ENCODE results near the gene ZNF511. TPM values are rescaled to one million over a fixed set of nuclear protein-coding genes. Genes with fewer than 3 reads are reported as not detected.
A peak's percentile ranks its signal among the peaks of the same experiment; 100 is the strongest.

The ZNF511 gene
- total RNA-seq, 6 donors from 2014 or later = 12.6 to 44.2 (median 33.0) TPM

GRCh38 chr10:133347710-133348517 lies 39.2 kb downstream of the ZNF511 start:
- H3K4me3 ChIP-seq = no peak overlapping the region
- H3K9me3 ChIP-seq = no peaks in the 10 kb centered on the region
- H3K4me1 ChIP-seq = no peaks in the 10 kb centered on the region
- H3K36me3 ChIP-seq = no peaks in the 10 kb centered on the region
- ATAC-seq (ENCODE audit: low FRiP score in 2 of 2) = no peak
- H3K27me3 ChIP-seq = peaks cover 0 to 15% (median 2%) of the 10 kb centered on the region in 4 donors
- TF ChIP-seq POLR2AphosphoS5 (IDR thresholded peaks at IDR 0.05) = no peak
- TF ChIP-seq EP300 (IDR thresholded peaks at IDR 0.05) = no peak
- no peak for TF ChIP-seq CTCF (IDR thresholded peaks at IDR 0.05)
- TF ChIP-seq POLR2A (IDR thresholded peaks at IDR 0.05) = no peak
- 41 to 61% methylated on average over 6 to 9 of the region's 16 CpGs for WGBS, 2 donors
- no peak overlapping the region for H3K27ac ChIP-seq
- DNase-seq = peak in 1 of 2 donors; percentile 71

- no peak for ATAC-seq (ENCODE audit: low FRiP score in 2 of 2)
- no peak for TF ChIP-seq EP300 (IDR thresholded peaks at IDR 0.05)
- no peak for TF ChIP-seq CTCF (IDR thresholded peaks at IDR 0.05)
- TF ChIP-seq POLR2AphosphoS5 (IDR thresholded peaks at IDR 0.05) = no peak
- no peak for TF ChIP-seq POLR2A (IDR thresholded peaks at IDR 0.05)
- Histone ChIP-seq H3K27me3 (peaks cover 0 to 15% (median 2%) of the 10 kb centered on the region in 4 donors), H3K36me3 (no peaks in the 10 kb centered on the region), H3K4me3 (no peak overlapping the region), H3K27ac (no peak overlapping the region), H3K4me1 (no peaks in the 10 kb centered on the region), H3K9me3 (no peaks in the 10 kb centered on the region)
- no peak for DNase-seq
- WGBS, 2 donors = 84 to 87% methylated on average over 8 of the region's 8 CpGs
Measured at GRCh38 chr10:133349160-133349568, 40.5 kb downstream of the ZNF511 start.

- no peaks in the 10 kb centered on the region for H3K36me3 ChIP-seq
- H3K27me3 ChIP-seq = peaks cover 0 to 15% (median 2%) of the 10 kb centered on the region in 4 donors
- H3K4me3 ChIP-seq = no peak overlapping the region
- no peaks in the 10 kb centered on the region for H3K9me3 ChIP-seq
- WGBS, 2 donors = 73 to 83% methylated on average over 5 to 8 of the region's 9 CpGs
- TF ChIP-seq EP300 (IDR thresholded peaks at IDR 0.05) (no peak), POLR2A (IDR thresholded peaks at IDR 0.05) (no peak), POLR2AphosphoS5 (IDR thresholded peaks at IDR 0.05) (no peak), CTCF (IDR thresholded peaks at IDR 0.05) (no peak)
- no peaks in the 10 kb centered on the region for H3K4me1 ChIP-seq
- H3K27ac ChIP-seq = no peak overlapping the region
- no peak for ATAC-seq (ENCODE audit: low FRiP score in 2 of 2)
- DNase-seq = peak in 1 of 2 donors; percentile 72
Measured at GRCh38 chr10:133349577-133350011, 40.9 kb downstream of the ZNF511 start.

GRCh38 chr10:133350283-133350949 lies 41.7 kb downstream of the ZNF511 start:
- DNase-seq (peak in 1 of 2 donors; percentile 56), ATAC-seq (ENCODE audit: low FRiP score in 2 of 2) (no peak)
- WGBS, 2 donors = 68 to 80% methylated on average over 1 to 12 of the region's 12 CpGs
- Histone ChIP-seq H3K4me3 (no peak overlapping the region), H3K27ac (no peak overlapping the region), H3K4me1 (no peaks in the 10 kb centered on the region), H3K36me3 (no peaks in the 10 kb centered on the region), H3K9me3 (no peaks in the 10 kb centered on the region), H3K27me3 (peaks cover 0 to 15% (median 2%) of the 10 kb centered on the region in 4 donors)
- TF ChIP-seq EP300 (IDR thresholded peaks at IDR 0.05) = no peak

- DNase-seq (peak in 1 of 2 donors; percentile 58), ATAC-seq (ENCODE audit: low FRiP score in 2 of 2) (no peak)
- H3K4me3 ChIP-seq = no peak overlapping the region
- no peaks in the 10 kb centered on the region for H3K36me3 ChIP-seq
- TF ChIP-seq POLR2A (IDR thresholded peaks at IDR 0.05) = no peak
- no peak for TF ChIP-seq POLR2AphosphoS5 (IDR thresholded peaks at IDR 0.05)
- no peak for TF ChIP-seq CTCF (IDR thresholded peaks at IDR 0.05)
- no peak for TF ChIP-seq EP300 (IDR thresholded peaks at IDR 0.05)
- H3K27ac ChIP-seq = no peak overlapping the region
- no peaks in the 10 kb centered on the region for H3K9me3 ChIP-seq
- WGBS, 2 donors = 56 to 76% methylated on average over 4 to 10 of the region's 13 CpGs
- peaks cover 0 to 15% (median under 1%) of the 10 kb centered on the region in 4 donors for H3K27me3 ChIP-seq
- H3K4me1 ChIP-seq = peaks cover 0 to under 1% (median 0%) of the 10 kb centered on the region in 4 donors
Measured at GRCh38 chr10:133350950-133351329, 42.2 kb downstream of the ZNF511 start.

Measured in upper lobe of left lung (tissue), 6 donors.